ENCODE results near the gene ZNF14. TPM values are rescaled to one million over a fixed set of nuclear protein-coding genes. Genes with fewer than 3 reads are reported as not detected.

ZNF14 gene
- polyA plus RNA-seq, 2 of the 4 experiments (the other 2 are of a cell fraction) = 1.6 to 2.8 TPM

DNA sequence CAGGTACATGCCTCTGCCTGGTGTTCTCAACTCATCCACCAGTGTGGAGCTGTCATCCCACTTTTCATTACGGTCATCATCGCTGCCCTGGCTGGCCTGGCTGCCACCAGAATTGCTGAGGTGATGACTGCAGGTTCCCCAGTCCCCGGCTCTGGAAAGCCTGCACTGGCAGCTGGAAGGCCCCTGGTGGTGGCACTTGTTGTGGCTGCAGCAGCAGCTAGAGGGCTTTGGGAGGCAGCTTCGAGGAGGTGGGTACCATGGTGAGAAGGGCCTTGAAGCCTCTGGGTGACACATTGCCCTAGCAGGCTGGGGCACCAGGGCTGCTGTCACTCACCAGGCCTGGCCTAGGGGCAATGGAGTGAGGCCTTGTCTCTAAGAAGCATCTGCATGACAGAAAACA is 25.3 kb upstream of the ZNF14 start:
- FAIRE-seq = no peak

DNA sequence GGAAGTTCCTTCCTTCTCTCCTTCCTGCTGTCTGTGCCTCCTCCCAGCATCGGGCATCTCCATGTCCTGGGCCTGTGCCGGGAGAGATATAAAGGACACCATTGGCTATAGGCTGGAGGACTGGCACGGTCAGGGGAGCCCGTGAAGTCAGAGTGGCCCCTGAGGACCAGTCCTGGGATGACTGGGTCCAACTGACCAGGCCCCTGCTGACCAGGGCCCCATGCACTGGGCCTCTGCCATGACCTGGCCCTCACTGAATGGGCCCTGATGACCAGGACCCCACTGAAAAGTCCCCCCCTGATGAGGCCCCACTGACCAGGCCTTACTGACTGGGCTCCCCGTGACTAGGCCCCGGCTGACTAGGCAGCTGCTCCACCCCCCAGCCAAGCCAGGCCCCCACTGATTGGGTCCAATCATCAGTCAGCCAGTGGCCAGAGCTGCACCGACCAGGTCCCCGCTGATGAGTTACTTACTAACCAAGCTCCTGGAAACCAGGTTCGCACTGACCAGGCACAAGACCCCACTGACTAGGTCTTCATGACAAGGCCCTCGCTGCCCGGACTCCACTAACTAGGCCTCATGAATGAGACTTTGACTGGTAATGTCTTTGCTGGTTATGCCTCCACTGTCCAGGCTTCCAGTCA is 20.0 kb upstream of the ZNF14 start:
- ChIA-PET POLR2A (no interaction called here), CTCF (no interaction called here)
- Histone ChIP-seq H3K9me3 (no peaks in the 10 kb centered on the region; the same call in 2 of the 3 replicates), H3K4me3 (no peak overlapping the region), H3K27ac (no peak overlapping the region), H3K4me2 (no peak overlapping the region), H3K4me1 (no peaks in the 10 kb centered on the region)
- WGBS (ENCODE audit: missing lambda C conversion rate) = 51% methylated on average over 3 of the region's 11 CpGs
- FAIRE-seq = no peak
- TF ChIP-seq HOXA7 (CRISPR knock-in tag; IDR thresholded peaks at IDR 0.05) (no peak), BCL3 (IDR thresholded peaks at IDR 0.05) (no peak), RCOR1 (IDR thresholded peaks at IDR 0.05; ENCODE audit: low read depth, low read length) (no peak), EHF (CRISPR knock-in tag; IDR thresholded peaks at IDR 0.05) (no peak), RAD21 (conservative IDR thresholded peaks at IDR 0.05 in 1 of 2, IDR thresholded peaks at IDR 0.05 in 1 of 2) (no peak), KDM5A (IDR thresholded peaks at IDR 0.05) (no peak), JUN (IDR thresholded peaks at IDR 0.05) (no peak), HDAC2 (IDR thresholded peaks at IDR 0.05) (no peak), ZFP36 (IDR thresholded peaks at IDR 0.05; ENCODE audit: borderline replicate concordance, partially characterized antibody) (no peak), RARB (CRISPR knock-in tag; IDR thresholded peaks at IDR 0.05) (no peak), POLR2A (IDR thresholded peaks at IDR 0.05; ENCODE audit: low read length) (no peak)
- TF ChIP-seq, protein P1, sequence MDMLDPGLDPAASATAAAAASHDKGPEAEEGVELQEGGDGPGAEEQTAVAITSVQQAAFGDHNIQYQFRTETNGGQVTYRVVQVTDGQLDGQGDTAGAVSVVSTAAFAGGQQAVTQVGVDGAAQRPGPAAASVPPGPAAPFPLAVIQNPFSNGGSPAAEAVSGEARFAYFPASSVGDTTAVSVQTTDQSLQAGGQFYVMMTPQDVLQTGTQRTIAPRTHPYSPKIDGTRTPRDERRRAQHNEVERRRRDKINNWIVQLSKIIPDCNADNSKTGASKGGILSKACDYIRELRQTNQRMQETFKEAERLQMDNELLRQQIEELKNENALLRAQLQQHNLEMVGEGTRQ (IDR thresholded peaks at IDR 0.05) = no peak
- TF ChIP-seq, protein P2, sequence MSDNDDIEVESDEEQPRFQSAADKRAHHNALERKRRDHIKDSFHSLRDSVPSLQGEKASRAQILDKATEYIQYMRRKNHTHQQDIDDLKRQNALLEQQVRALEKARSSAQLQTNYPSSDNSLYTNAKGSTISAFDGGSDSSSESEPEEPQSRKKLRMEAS (IDR thresholded peaks at IDR 0.05) = no peak
- DNase-seq (ENCODE audit: low read depth in 1 of 2, low spot score in 1 of 2) = no peak
- no peak for ATAC-seq

More for the DNA sequence above, 25.3 kb upstream of the ZNF14 start:
- ATAC-seq (no peak), DNase-seq (ENCODE audit: low read depth in 1 of 2, low spot score in 1 of 2) (no peak)
- no CpG with 5 or more reads among the region's 4 CpGs for WGBS (ENCODE audit: missing lambda C conversion rate)
- CTCF ChIA-PET = no interaction called here
- no peak overlapping the region for H3K27ac ChIP-seq
- no peak overlapping the region for H3K4me3 ChIP-seq
- no peak overlapping the region for H3K4me2 ChIP-seq
- no peaks in the 10 kb centered on the region for H3K9me3 ChIP-seq
- POLR2A ChIA-PET = no interaction called here
- H3K4me1 ChIP-seq = no peaks in the 10 kb centered on the region
- TF ChIP-seq, protein P2 (IDR thresholded peaks at IDR 0.05) = no peak
- no peak for TF ChIP-seq REST (IDR thresholded peaks at IDR 0.05)
- TF ChIP-seq, protein P1 (IDR thresholded peaks at IDR 0.05) = no peak

- ATAC-seq = no peak
- Histone ChIP-seq H3K4me2 (no peak overlapping the region), H3K27ac (no peak overlapping the region), H3K9me3 (no peaks in the 10 kb centered on the region; the same call in 2 of the 3 replicates), H3K4me1 (no peaks in the 10 kb centered on the region), H3K4me3 (no peak overlapping the region)
- 29% methylated on average over 5 of the region's 12 CpGs for WGBS (ENCODE audit: missing lambda C conversion rate)
- POLR2A ChIA-PET = no interaction called here
- FAIRE-seq = no peak
- no peak for DNase-seq (ENCODE audit: low read depth in 1 of 2, low spot score in 1 of 2)
- CTCF ChIA-PET = no interaction called here
- TF ChIP-seq HOXA7 (CRISPR knock-in tag; IDR thresholded peaks at IDR 0.05) (no peak), PBX3 (IDR thresholded peaks at IDR 0.05) (no peak), RAD21 (conservative IDR thresholded peaks at IDR 0.05 in 1 of 2, IDR thresholded peaks at IDR 0.05 in 1 of 2) (no peak), RCOR1 (IDR thresholded peaks at IDR 0.05; ENCODE audit: low read depth, low read length) (no peak), REST (IDR thresholded peaks at IDR 0.05) (no peak), ESRRA (IDR thresholded peaks at IDR 0.05; ENCODE audit: borderline replicate concordance, low read length) (no peak), EHF (CRISPR knock-in tag; IDR thresholded peaks at IDR 0.05) (no peak), POLR2AphosphoS2 (conservative IDR thresholded peaks at IDR 0.05; ENCODE audit: low read length) (no peak), TFCP2L1 (CRISPR knock-in tag; IDR thresholded peaks at IDR 0.05) (no peak), PHF8 (IDR thresholded peaks at IDR 0.05; ENCODE audit: borderline replicate concordance, low read depth) (no peak)
- TF ChIP-seq, protein P2 (IDR thresholded peaks at IDR 0.05) = no peak
These were observed 18.9 kb upstream of the ZNF14 start for GRCh38 chr19:19751846-19752245.
